Frontal cortex (tissue), 4 donors: Measurements from ENCODE around the gene ERRFI1. TPM values are rescaled to one million over a fixed set of nuclear protein-coding genes. Genes with fewer than 3 reads are reported as not detected.
"Not testable (repeated sequence)": the region's sequence is repeated elsewhere in the genome, so short reads cannot be mapped to it uniquely, and the experiment has no call there.

Source experiments
- DNase-seq, 2 donors: peaks; one replicate each; pipeline ENCODE4 v3.0.0; 2012; ENCODE audit warnings: low spot score in 2 of 2
- FAIRE-seq: peaks from 2 replicates; lab custom pipeline; 2012; peaks lifted over from hg19 to GRCh38; lab: Jason Lieb, UNC
- small RNA-seq: library from RNA; depleted of rRNA; stranded (forward); fragments of <200 nt; gene quantifications from one replicate; pipeline ENCODE3, GENCODE V24; 2014
- total RNA-seq: library from RNA; depleted of rRNA; stranded (reverse); fragments of >200 nt; gene quantifications from one replicate; pipeline ENCODE4 v1.2.3, GENCODE V29; 2014
- donor health status: control.
- donor health status: control.
- donor health status: control.

ERRFI1 gene
- total RNA-seq, 1 donor from 2014 or later, result 20.4 TPM

GRCh38 chr1:7983086-7983778 lies 42.9 kb downstream of the ERRFI1 start:
- FAIRE-seq, result no peak
- DNase-seq, result no peak

DNA sequence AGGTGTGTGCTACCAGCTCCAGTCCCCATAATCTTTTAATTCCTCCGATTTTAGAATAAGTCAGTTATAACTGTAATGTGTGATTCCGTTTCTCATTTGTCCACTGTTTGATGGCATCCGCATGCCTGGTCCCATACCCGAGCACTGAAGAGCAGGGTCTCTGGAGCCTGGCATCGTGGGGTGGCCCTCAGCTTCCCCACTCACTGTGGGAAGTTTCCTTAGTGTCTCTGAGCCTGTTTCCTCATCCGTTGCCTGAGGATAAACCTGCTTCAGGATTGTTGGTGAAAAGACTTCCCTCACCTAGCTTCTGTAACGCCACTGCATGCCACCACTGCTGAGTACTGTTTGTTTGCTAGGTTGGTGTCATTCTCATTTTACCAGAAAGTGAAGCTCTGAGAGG lies 45.1 kb downstream of the ERRFI1 start:
- no peak for DNase-seq
- FAIRE-seq, result no peak

GRCh38 chr1:7975212-7975865 lies 50.8 kb downstream of the ERRFI1 start:
- FAIRE-seq (no peak), DNase-seq (peak; percentile 34 to 69)

DNA sequence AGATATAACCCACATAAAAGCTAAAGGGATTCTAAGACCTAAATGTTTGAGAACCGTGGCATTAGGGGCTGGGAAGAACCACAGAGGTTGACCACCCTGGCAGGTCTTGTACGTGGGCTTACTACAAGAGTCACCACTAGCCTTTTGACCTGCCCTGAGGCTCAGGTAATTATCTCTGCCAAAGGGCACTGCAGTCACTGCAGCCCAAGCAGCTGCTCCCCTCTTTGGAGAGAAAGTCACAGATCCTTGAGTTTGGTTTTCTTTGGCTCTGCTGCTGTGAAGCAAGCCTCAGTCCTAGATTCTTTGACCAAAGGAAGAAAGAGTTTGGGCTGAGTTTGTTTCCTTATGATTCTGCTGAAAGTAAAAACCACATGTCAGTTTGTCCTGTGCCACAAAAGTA lies 53.0 kb downstream of the ERRFI1 start:
- FAIRE-seq, result no peak

GRCh38 chr1:7972285-7972684 lies 53.8 kb downstream of the ERRFI1 start:
- FAIRE-seq (no peak), DNase-seq (no peak)

More for the DNA sequence above, 53.0 kb downstream of the ERRFI1 start:
- no peak for DNase-seq

DNA sequence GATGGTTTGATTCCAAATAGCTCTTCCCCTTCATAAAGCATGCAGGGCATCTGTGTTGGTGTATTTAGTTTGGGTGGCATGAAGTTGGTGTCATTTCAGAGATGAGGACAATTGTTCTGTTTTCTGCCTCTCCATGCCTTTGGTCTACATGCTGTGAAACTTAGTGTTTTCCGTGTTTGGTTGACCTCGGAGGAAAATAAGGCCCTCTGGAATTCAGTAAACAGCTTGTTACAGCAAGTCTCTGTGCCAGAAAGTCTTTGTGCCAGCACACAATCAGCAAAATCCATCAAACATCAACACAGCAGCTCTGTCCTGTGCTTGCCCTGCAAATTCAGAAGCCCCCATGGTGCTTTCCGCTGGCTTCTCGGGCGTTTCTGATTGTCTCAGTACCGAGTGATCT lies 55.1 kb downstream of the ERRFI1 start:
- no peak for DNase-seq
- no peak for FAIRE-seq

DNA sequence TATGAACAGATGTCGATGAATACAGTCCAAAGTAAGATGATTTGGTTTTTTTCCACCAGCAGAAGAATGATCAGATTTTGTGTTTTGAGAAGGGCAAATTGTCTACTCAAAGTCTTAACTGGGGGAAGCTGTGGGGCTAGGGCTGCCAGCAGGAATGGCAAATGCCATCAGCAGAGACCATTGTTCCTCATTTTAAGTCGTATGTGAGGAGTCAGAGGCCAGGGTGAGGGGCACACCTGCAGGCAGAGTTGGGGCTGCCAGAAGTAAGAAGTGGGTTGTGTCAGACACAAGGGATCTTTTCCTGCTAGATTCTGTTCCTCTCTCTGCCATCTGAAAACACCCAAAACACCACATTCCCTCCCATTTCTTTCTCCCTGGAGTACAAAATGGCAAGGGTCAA lies 55.9 kb downstream of the ERRFI1 start:
- FAIRE-seq (no peak), DNase-seq (no peak)

DNA sequence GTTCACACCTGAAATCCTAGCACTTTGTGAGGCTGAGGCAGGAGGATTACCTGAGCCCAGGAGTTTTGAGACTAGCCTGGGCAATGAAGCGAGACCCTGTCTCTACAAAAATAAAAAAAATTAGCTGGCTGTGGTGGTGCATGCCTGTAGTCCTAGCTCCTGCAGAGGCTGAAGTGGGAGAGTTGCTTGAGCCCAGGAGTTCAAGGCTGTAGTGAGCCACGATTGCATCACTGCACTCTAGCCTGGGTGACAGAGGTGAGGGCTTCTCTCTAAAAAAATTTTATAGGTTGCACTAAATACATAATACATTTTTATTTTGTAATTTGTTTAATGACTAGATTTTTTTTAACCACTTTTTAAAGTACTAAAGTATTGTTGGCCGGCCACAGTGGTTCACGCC lies 58.5 kb downstream of the ERRFI1 start:
- FAIRE-seq (no peak), DNase-seq (no peak)

GRCh38 chr1:7967196-7967595 lies 58.9 kb downstream of the ERRFI1 start:
- no peak for FAIRE-seq

DNA sequence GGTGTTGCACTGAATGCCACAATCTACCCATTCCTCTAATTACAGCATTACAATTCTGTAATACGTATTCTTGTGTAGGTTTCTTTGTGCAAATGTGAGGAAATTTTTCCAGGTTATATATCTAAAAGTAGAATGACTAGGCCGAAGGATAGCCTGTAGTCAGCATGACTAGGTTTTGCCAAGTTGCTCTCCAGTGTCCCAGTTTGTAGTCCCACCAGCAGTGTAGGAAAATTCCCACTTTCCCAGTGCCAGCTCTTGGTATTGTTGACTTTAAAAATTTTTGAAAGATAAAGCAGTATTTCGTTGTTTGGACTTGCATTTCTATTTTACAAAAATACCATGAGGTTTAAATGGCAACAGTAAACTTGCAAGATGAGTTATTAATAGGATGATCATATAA lies 61.6 kb downstream of the ERRFI1 start:
- DNase-seq (no peak), FAIRE-seq (no peak)

More at GRCh38 chr1:7967196-7967595, 58.9 kb downstream of the ERRFI1 start:
- no peak for DNase-seq

GRCh38 chr1:7963841-7964240 lies 62.3 kb downstream of the ERRFI1 start:
- DNase-seq, FAIRE-seq: not testable (repeated sequence)

GRCh38 chr1:7963378-7963730 lies 62.8 kb downstream of the ERRFI1 start:
- DNase-seq, FAIRE-seq: not testable (repeated sequence)

DNA sequence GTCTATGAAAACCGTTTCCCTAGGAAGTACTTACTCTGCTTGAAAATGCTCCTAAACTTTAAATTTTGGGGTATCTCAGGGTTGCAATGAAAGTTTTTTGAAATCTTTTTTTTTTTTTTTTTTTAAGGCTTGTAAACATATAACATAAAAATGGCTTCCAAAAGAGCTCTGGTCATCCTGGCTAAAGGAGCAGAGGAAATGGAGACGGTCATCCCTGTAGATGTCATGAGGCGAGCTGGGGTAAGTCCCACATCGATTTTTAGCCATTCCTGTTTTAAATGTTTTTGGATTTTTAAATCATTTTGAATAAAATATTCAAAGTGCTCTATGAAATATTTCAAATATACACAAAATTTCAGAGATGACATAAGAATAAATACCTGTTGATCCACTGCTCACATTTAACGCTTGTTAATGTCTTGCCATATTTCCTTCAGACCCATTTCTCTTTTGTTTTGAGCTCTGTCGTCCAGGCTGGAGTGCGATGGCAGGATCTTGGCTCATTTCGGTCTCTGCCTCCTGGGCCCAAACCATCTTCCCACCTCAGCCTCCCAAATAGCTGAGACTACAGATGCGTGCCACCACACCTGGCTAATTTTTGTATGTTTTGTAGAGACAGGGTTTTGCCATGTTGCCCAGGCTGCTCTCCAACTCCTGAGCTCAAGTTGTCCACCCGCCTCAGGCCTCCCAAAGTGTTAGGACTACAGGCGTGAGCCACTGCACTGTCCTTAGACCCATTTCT lies 63.3 kb downstream of the ERRFI1 start:
- FAIRE-seq (no peak), DNase-seq (no peak)

DNA sequence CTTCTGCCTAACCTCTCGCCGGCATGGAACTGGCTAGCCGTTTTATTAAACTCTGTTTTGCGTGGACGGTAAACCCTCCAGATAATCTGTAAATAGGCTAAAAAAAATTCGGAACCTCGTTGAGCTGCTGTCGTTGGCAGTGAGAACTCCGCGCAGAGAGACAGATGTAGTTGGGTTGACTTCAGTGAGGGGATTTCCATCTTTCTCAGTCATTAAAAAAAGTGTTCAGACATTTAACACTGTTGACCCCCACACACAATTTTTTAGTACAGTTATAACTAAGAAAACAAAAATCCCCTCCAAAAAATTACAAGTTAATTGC lies 64.1 kb downstream of the ERRFI1 start:
- FAIRE-seq (no peak), DNase-seq (no peak)

Small RNA genes lying within 50 kb of the gene (small RNA-seq; reads per million reads assigned to genes)
- not detected for gene RF00019

Other genes with a start within 250 kb of the ERRFI1 start
- 3.7 TPM for gene PER3, start 242.0 kb downstream of the ERRFI1 start, total RNA-seq
- not detected for gene UTS2, start 173.2 kb downstream of the ERRFI1 start, total RNA-seq
- gene TNFRSF9, start 85.5 kb downstream of the ERRFI1 start, total RNA-seq, result not detected
- 160 TPM for gene PARK7, start 64.6 kb downstream of the ERRFI1 start, total RNA-seq